ENCODE measurements around the gene DDIT4.

DDIT4 gene

GRCh38 chr10:72316748-72317435 lies 43.2 kb downstream of the DDIT4 start:
- no peak for DNase-seq (ENCODE audit: low read depth)

- no peak for DNase-seq (ENCODE audit: low read depth)
Observed at GRCh38 chr10:72318418-72319262, 44.9 kb downstream of the DDIT4 start.

- DNase-seq (ENCODE audit: low read depth): peak; percentile 93
Observed at GRCh38 chr10:72319416-72320254, 45.9 kb downstream of the DDIT4 start.

GRCh38 chr10:72320676-72321247 lies 47.0 kb downstream of the DDIT4 start:
- DNase-seq (ENCODE audit: low read depth): peak; percentile 100

GRCh38 chr10:72321248-72322029 lies 47.7 kb downstream of the DDIT4 start:
- DNase-seq (ENCODE audit: low read depth): no peak

GRCh38 chr10:72322030-72322279 lies 48.2 kb downstream of the DDIT4 start:
- DNase-seq (ENCODE audit: low read depth): no peak

GRCh38 chr10:72322280-72323058 lies 48.7 kb downstream of the DDIT4 start:
- DNase-seq (ENCODE audit: low read depth): peak; percentile 53

GRCh38 chr10:72323108-72323749 lies 49.5 kb downstream of the DDIT4 start:
- DNase-seq (ENCODE audit: low read depth): no peak

GRCh38 chr10:72323771-72324191 lies 50.1 kb downstream of the DDIT4 start:
- no peak for DNase-seq (ENCODE audit: low read depth)

Data from ELR (cell line).